DLD1 (cell line): ENCODE measurements around the gene IDUA.

Experiments
- in situ Hi-C: cut with HindIII; loops from 2 replicates; pipeline ENCODE4 v1.10.0; 2017; ENCODE audit warnings: low sequenced_read_pairs

IDUA gene

DNA sequence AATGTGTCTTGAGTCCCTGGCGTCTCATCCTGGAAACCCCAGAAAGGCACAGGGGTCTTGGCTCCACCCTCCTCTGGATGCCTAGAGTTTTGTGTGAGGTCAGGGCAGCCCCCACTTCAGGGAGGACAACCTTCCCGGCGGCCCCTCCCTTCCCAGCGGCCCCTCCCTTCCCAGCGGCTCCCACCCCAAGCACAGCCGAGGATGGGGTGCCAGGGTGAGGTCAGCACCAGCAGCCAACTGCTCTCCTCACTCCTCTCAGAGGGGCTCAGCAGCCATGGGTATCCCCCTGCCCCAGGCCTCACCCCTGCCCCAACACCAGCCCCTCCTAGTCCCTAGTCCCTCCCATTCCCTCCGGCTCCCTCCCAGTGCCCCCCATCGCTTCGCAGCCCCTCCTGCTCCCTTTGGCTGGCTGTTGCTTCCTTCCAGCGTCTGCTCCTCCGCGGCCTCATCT lies 30.9 kb upstream of the IDUA start:
- in situ Hi-C loops: no loop called here

DNA sequence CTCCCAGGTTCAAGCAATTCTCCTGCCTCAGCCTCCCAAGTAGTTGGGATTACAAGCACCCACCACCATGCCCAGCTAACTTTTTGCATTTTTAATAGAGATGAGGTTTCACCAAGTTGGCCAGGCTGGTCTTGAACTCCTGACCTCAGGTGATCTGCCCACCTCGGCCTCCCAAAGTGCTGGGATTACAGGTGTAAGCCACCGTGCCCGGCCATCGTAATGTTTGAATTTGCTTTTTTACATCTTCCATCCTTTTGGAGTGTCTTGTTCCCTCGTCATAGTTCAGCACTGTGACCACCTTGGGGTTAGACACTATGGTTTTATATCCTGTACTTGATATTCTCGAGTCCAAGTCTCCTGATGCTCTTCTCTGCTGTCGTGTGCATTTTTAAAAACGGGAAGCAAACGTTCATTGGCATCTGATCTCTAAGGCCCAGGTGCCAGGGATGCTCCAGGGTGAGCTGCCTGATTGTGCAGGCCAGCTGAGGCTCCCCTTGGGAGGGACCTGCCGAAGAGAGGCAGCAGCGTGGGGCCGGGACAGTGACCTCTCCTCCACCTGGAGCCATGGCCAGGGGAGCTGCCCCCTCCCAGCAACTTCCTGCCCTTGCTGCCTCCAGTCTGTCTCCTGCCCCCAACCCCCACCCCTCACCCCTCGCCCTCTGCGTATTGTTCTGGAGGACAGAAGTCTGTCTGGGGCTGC lies 30.2 kb upstream of the IDUA start:
- in situ Hi-C loops: no loop called here

- in situ Hi-C loops: no loop called here
These were observed 29.6 kb upstream of the IDUA start for GRCh38 chr4:957231-957580.

- in situ Hi-C loops: no loop called here
These were observed 29.1 kb upstream of the IDUA start for GRCh38 chr4:957581-958313.

- in situ Hi-C loops: no loop called here
These were observed 28.6 kb upstream of the IDUA start for GRCh38 chr4:958314-958665.

DNA sequence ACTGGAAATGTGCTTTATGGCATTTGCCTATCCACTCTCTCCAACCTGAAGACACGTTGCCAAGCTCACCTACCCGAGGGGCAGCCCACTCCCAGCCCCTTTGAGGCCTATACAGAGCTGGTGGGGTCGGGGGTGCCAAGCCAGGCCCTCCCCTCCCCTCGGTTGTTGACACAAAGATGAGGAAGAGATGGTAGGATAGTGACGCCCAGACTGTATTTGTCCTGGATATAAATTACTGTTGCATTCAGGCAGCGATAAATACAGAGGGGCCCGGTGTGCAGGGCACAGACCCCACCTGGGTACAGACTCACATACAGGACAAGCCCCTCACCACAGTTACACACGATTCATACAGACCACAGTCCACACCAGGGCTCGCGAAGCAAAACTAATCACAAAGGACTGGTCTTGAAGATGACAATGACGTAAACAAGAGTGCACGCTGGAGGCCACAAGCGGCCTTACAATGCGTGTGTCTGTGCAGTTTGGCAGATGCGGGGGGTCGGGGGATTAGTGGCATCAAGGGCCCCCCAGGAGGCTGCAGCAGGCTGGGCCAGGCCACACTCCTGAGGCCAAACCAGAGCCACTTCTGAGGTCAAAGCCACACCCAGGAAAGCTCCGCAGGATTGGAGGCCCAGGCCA lies 28.0 kb upstream of the IDUA start:
- in situ Hi-C loops: no loop called here

- in situ Hi-C loops: no loop called here
These were observed 27.3 kb upstream of the IDUA start for GRCh38 chr4:959338-960139.

DNA sequence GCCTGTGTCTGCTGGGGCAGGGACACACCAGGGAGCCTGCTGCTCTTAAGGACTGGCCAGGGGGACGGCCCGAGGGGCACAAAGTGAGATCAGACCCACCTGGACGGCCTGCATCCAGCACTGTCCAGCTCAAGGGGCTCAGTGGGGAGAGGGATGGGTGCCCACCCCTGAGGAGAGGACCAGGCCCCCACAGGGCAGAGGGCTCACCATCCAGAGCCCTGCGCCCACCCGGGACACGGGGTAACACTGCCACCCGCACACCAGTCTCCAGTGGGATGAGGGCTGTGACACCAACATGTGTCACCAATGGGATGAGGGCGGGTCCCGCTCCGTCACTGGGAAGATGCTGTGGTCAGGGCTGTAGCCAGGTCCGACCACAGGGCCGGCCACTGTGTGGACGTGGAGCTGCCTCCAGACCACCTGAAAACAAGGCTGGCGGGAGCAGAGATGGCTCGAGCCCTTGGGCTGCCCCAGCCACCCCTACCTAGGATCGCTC lies 26.7 kb upstream of the IDUA start:
- in situ Hi-C loops: no loop called here

DNA sequence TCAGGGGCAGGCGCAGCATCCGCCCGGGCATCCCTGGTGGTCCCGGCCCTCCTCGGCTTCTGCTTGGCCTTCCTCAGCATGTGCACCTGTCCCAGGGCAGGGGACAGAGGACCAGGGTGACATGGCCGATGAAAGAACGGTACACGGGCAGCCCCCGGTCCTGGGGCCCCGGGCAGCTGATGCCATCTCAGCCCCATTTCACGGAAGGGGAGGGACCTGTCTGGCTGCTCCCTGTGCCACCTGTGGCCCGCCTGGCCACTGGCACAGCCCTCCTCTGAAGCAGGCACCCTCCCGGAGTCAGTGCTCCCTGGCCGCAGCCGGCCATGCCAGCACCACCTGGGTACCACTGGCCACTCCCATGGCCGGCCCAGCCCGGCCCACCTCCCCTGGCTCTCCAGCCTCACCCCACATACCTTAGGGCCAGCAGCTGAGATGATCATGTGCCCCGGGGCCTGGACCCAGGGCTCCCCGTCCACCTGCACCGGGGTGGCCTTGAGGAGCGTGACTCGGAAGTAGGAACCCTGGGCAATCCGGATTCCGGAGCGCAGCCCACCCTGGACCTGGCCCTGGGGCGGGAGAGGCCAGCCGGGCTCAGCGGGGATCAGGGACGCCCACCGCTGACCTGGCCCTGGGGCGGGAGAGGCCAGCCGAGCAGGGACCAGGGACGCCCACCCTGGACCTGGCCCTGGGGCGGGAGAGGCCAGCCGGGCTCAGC lies 26.1 kb upstream of the IDUA start:
- in situ Hi-C loops: no loop called here

GRCh38 chr4:961351-962230 lies 25.3 kb upstream of the IDUA start:
- in situ Hi-C loops: no loop called here

DNA sequence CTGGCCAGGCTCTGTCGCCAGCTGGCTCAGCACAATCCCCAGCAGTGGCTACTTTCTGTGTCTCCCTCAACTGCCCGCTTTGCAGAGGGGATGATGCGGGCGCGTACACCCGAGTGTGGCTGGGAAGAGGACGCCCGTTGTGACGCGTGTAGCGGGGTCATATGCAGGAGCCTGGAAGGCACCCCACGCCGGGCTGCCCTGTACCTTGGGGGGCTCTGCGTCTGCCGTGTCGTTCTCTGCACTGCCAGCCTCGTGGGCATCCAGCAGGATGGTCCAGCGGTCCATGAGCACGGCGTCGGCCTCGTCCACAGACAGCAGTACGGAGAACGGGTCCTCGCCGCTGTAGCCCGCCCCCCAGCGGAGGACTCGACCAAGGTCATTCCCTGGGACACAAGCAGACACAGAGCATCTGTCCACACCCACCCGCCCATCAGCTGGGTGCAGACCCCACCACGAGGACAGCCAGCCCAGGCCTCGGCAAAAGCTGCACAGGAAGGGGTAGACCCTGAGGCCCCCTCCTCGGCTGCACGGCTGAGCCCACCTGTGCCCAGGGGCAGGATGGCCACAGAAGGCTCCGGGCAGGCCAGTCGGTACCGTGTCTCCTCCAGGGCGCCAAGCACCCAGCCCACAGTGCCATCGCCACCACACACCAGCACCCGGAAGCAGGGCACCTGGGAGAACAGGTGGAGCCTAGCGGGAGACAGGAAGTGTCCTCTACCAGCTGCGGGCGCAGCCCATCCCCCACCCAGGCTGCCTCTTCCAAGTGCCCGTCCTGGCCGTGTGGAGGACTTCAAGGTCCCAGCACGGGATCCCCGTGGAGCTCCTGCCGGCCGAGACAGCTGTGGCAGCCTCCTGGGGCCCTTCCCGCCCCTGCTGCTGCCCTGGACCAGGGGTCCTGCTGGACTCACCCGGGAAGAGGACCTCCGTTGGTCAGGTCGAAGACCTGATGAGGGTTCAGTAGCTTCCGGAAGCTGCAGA lies 24.3 kb upstream of the IDUA start:
- in situ Hi-C loops: no loop called here

DNA sequence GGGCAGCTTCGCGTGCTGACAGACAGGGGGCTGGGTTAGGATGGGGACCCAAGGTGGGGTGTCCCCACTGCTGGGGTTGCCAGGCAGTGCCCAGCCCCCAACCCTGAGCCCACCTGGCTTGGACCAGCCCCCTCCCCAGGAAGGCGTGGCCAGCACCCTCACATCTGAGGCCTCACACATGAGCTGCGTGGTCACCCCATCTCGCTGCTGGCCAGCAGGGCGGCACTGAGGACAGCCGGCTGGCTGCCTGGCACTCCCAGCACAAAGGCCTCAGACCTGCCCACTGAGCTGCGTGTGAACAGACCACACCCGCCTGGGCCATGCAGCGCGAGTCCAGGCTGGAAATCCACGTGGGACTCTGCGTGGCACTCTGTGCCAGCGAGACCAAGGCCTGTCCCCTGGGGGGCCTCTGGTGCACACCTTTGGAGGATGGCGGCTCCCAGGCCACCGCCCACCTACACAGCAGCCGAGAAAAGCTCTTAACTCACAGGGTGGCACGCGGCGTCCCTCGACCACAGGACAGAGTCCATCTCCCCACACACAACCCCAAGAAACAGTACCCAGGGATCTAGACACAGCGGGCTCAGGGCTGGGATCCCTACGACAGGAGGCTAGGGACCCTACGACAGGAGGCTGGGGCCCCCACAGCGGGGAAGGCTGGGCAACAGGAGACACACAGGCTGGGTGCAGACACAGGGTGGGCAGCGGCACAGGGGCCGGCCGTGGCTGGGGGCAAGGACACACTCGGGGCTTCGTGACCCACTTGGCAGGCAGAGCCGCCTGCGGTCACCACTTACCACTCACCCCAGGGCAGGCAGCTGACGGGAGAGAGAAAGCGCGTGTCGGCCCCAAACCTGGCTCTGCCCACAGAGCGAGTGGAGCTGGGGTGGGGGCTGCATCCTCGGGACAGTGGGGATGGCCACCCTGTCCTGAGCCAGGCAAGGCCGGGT lies 23.3 kb upstream of the IDUA start:
- in situ Hi-C loops: no loop called here

DNA sequence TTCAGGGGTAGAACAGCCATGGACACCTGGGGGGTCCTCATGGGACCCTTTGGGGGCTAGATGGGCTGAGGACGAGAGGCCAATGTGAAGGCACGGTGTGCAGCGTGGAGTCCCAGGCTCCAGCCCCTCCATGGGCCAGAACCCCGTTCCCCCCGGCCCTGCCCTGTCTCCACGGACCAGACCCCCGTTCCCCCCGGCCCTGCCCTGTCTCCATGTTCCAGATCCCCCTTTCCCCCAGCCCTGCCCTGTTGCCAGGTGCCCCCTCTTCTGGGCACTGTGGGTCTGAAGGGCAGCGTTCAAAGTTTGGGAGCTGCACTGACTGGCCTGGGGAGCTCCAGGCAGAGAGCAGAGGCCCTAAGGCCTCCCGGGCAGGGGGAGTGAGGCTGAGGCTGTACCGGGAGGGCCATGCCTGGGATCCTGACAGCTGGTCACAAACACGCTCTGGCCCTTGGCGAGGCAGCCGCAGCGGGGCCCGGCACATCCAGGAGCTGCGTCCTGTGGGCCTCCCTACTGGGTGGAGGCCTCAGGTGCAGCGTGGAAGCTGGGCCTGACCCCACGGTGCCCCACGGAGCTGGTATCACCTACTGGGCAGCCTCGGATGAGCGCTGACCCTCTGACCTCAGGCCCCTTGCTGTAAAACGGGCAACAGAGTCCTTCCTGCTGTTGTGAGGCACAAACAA lies 22.4 kb upstream of the IDUA start:
- in situ Hi-C loops: no loop called here

GRCh38 chr4:965048-965765 lies 21.6 kb upstream of the IDUA start:
- in situ Hi-C loops: no loop called here

DNA sequence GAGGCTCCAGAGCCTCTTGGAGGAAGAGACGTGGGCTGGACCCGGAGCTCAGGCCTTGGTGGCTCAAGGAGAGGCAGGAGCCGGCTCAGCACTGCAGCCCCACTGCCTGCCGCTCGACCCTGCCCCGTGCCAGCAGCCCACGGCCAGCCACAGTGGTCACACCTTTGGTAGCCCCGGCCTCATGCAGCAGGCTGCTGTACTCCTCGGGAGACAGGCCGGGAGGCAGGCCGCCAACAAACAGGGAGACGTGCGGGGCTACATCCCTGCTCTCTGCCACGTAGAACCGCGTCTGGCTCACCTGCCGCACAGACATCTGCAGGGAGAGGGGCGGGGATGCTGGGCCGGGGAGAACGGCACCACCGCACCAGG lies 21.1 kb upstream of the IDUA start:
- in situ Hi-C loops: no loop called here
